Measurements from ENCODE around the gene ALKBH4.

DNA sequence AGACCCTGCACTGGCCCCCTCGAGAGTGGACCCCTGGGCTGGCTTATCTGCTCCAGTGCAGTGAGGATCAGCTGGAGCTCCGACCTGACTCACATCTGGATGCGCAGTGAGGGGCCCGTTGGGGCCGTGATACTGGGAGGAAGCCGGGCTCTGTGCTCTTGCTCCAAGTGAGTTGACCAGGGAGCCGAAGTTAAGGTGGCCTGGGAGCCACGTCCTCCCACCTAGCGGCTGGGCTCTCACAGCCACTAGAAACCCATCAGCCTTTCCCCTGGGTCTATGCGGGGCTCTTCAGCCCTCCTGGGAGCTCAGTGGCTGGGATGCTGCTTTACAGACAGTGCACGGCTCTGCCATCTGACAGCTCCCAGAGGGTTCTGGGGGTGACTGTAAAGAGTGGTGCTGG, 9.1 kb downstream of the ALKBH4 start:
- TF ChIP-seq POLR2A (IDR thresholded peaks at IDR 0.05): no peak
- TF ChIP-seq, protein P1, sequence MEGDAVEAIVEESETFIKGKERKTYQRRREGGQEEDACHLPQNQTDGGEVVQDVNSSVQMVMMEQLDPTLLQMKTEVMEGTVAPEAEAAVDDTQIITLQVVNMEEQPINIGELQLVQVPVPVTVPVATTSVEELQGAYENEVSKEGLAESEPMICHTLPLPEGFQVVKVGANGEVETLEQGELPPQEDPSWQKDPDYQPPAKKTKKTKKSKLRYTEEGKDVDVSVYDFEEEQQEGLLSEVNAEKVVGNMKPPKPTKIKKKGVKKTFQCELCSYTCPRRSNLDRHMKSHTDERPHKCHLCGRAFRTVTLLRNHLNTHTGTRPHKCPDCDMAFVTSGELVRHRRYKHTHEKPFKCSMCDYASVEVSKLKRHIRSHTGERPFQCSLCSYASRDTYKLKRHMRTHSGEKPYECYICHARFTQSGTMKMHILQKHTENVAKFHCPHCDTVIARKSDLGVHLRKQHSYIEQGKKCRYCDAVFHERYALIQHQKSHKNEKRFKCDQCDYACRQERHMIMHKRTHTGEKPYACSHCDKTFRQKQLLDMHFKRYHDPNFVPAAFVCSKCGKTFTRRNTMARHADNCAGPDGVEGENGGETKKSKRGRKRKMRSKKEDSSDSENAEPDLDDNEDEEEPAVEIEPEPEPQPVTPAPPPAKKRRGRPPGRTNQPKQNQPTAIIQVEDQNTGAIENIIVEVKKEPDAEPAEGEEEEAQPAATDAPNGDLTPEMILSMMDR (IDR thresholded peaks at IDR 0.05): no peak

Data from heart left ventricle (tissue), 13 donors.